HL-60 (cell line): ENCODE results near the gene NEK7.

Source experiments
- DNase-seq, 2 experiments: peaks; one replicate each; pipeline ENCODE4 v3.0.0-alpha.2; 2010 to 2020; ENCODE audit warnings: low read depth in 1 of 2, low spot score in 1 of 2
- H3K27ac ChIP-seq: fragments of 250-450 bp; sonication (Bioruptor Pico); replicated peaks from 2 replicates; pipeline ENCODE4 v1.5.1; 2020; ENCODE audit warnings: mild to moderate bottlenecking, moderate library complexity
- H3K27me3 ChIP-seq: fragments of 250-450 bp; sonication (Bioruptor Pico); 2 replicates; pipeline ENCODE4 v1.5.1; 2021; ENCODE audit warnings: mild to moderate bottlenecking, moderate library complexity; ENCODE audit not compliant: insufficient read depth, poor library complexity, severe bottlenecking
- H3K4me3 ChIP-seq: replicated peaks from 2 replicates; pipeline ENCODE4 v1.5.1; 2011; ENCODE audit warnings: mild to moderate bottlenecking, control low read depth, low read length; ENCODE audit not compliant: insufficient read depth
- CTCF ChIP-seq: IDR thresholded peaks from one replicate; pipeline ENCODE4 v1.5.1; 2011; ENCODE audit warnings: low read length, control low read depth, inconsistent platforms; ENCODE audit not compliant: insufficient read depth
- GABPA ChIP-seq: IDR thresholded peaks from 2 replicates; pipeline ENCODE4 v1.6.1; 2012; ENCODE audit warnings: low read depth
- POLR2AphosphoS5 ChIP-seq: IDR thresholded peaks from 2 replicates; pipeline ENCODE4 v1.6.1; 2012; ENCODE audit warnings: low read depth
- REST ChIP-seq: IDR thresholded peaks from 2 replicates; pipeline ENCODE4 v1.6.1; 2012; ENCODE audit warnings: low read depth; ENCODE audit not compliant: insufficient replicate concordance
- SPI1 ChIP-seq: IDR thresholded peaks from 2 replicates; pipeline ENCODE4 v1.6.1; 2012; ENCODE audit warnings: low read depth, mild to moderate bottlenecking, borderline replicate concordance

NEK7 gene

GRCh38 chr1:198201956-198202784, 45.4 kb downstream of the NEK7 start:
- no peak for DNase-seq
- Histone ChIP-seq H3K27me3 (no peaks in the 10 kb centered on the region), H3K27ac (no peak overlapping the region), H3K4me3 (no peak overlapping the region)
- TF ChIP-seq SPI1 (no peak), CTCF (no peak), REST (no peak), POLR2AphosphoS5 (no peak), GABPA (no peak)

- TF ChIP-seq CTCF, result no peak
- TF ChIP-seq POLR2AphosphoS5, result no peak
- no peak for DNase-seq
- Histone ChIP-seq H3K27me3 (no peaks in the 10 kb centered on the region), H3K27ac (no peak overlapping the region), H3K4me3 (no peak overlapping the region)
These were observed 46.6 kb downstream of the NEK7 start for GRCh38 chr1:198203434-198203833.

GRCh38 chr1:198205016-198205684, 48.4 kb downstream of the NEK7 start:
- Histone ChIP-seq H3K27me3 (no peaks in the 10 kb centered on the region), H3K4me3 (no peak overlapping the region), H3K27ac (no peak overlapping the region)
- DNase-seq, result no peak
- TF ChIP-seq GABPA (no peak), SPI1 (no peak), CTCF (no peak), POLR2AphosphoS5 (no peak), REST (no peak)
